Heart right ventricle (tissue), 16 donors: ENCODE data around the gene DAZAP1. TPM values are rescaled to one million over a fixed set of nuclear protein-coding genes. Genes with fewer than 3 reads are reported as not detected.

Source experiments
- ATAC-seq, 8 donors: fragments of 200-7000 bp; cut with Tn5 transposase; one replicate each; pipeline ENCODE4 v1.9.1; 2020; ENCODE audit warnings: mild to moderate bottlenecking in 8 of 8, moderate library complexity in 8 of 8, moderate number of reproducible peaks in 1 of 8
- DNase-seq, 2 donors: peaks; one replicate each; pipeline ENCODE4 v3.0.0-alpha.2; 2020
- H3K27ac ChIP-seq, 10 donors: fragments of 200-600 bp; sonication (generic) in 2 of 10; one replicate each; pipeline versions ENCODE4 v1.5.0 to v1.8.0; 2020 to 2022; ENCODE audit warnings: mild to moderate bottlenecking in 3 of 10
- H3K27me3 ChIP-seq, 7 donors: fragments of 200-600 bp; one replicate each; pipeline ENCODE4 v1.8.0; 2021 to 2022; ENCODE audit warnings: mild to moderate bottlenecking in 2 of 7
- H3K36me3 ChIP-seq, 9 donors: fragments of 200-600 bp; sonication (generic) in 1 of 9; one replicate each; pipeline versions ENCODE4 v1.5.0 to v1.8.0; 2020 to 2022; ENCODE audit warnings: mild to moderate bottlenecking in 2 of 9
- H3K4me1 ChIP-seq, 9 donors: fragments of 200-600 bp; sonication (generic) in 1 of 9; one replicate each; pipeline versions ENCODE4 v1.5.0 to v1.8.0; 2020 to 2022; ENCODE audit warnings: mild to moderate bottlenecking in 4 of 9
- H3K4me3 ChIP-seq, 10 donors: fragments of 200-600 bp; sonication (generic) in 2 of 10; one replicate each; pipeline versions ENCODE4 v1.5.0 to v1.8.0; 2020 to 2022; ENCODE audit warnings: mild to moderate bottlenecking in 7 of 10, moderate library complexity in 2 of 10
- H3K9me3 ChIP-seq, 11 donors: fragments of 200-600 bp in 10 of 11; sonication (generic) in 2 of 11; one replicate each; pipeline versions ENCODE4 v1.5.0 to v1.8.0; 2013 to 2022; ENCODE audit warnings: mild to moderate bottlenecking in 2 of 11, control low read depth in 1 of 11, moderate library complexity in 1 of 11
- CTCF ChIP-seq, 9 donors: fragments of 200-600 bp; sonication (generic) in 2 of 9; IDR thresholded peaks; one replicate each; pipeline versions ENCODE4 v1.5.0 to v1.8.0; 2021 to 2022; ENCODE audit warnings: antibody characterized with exemption in 9 of 9, mild to moderate bottlenecking in 5 of 9, moderate library complexity in 1 of 9
- WGBS, 2 donors: extraction: QIAGEN DNeasy Blood & Tissue Kit; methylation state at CpG; one replicate each; pipeline ENCODE4 v1.1.7; 2013; ENCODE audit warnings: inconsistent platforms in 1 of 2; 5-methylcytosine and 5-hydroxymethylcytosine counted together
- intact Hi-C, 10 donors: fragments of 100-400 bp; cut with DNase I; formaldehyde crosslinking; loops; one replicate each; pipeline versions ENCODE4 v1.11.1 to v1.14.2; 2022
- polyA plus RNA-seq, 2 donors: library from polyadenylated mRNA; stranded (reverse); fragments of 200-250 nt; gene quantifications; one replicate each; pipeline ENCODE4 v1.2.3, GENCODE V29; 2013
- total RNA-seq, 10 donors: library from RNA; stranded (reverse); fragmentation: NEBNext Ultra II Directional in 3 of 10; extraction: Animal tissue kit (Norgen Biotek cat#: 25700) in 3 of 10; gene quantifications; one replicate each; pipeline versions ENCODE4 v1.2.1 to v1.2.4, GENCODE V29; 2021 to 2023
- donor health status: Arrhythmogenic right ventricular cardiomyopathy.
- donor health status: ischemic (EF 13 %, LVEDD 7.1; RV severe dilation, severe dysfunction).
- donor health status: healthy with polysubstance abuse.
- donor health status: DM: no; HTN: yes; CAD: no.
- donor health status: DM: no; HTN: no; CAD: no.
- donor health status: ischemic (EF 25% LVEDD 6.9; RV normal size, moderate dysfunction).
- donor health status: ischemic (EF 25% LVEDD 5.7; RV mildly dilated, moderate dysfunction).
- donor health status: healthy.
- donor health status: DM: yes; HTN: yes; CAD: no.
- donor health status: Ischemic cardiomyopathy.
- donor health status: ischemic (EF 35%, LVEDD 5.7; RV mildly dilated, moderate dysfunction).
- donor health status: nonischemic (EF 11% LVEDD 7.7; RV severe dilation, severe dysfunction).
- donor health status: DM: yes; HTN: yes; CAD: no.
- donor health status: PGD.
- donor health status: ischemic (EF 29% LVEDD 5.4; RV normal size, mild dysfunction).
- donor health status: nonischemic (EF 23%, LVEDD 6.1; RV moderate dilation, normal function).

DAZAP1 gene
- total and polyA plus RNA-seq, 12 donors: 56.7 to 111 (median 79.5) TPM

GRCh38 chr19:1402411-1403070, 4.8 kb upstream of the DAZAP1 start:
- H3K9me3 ChIP-seq: no peaks in the 10 kb centered on the region
- intact Hi-C loops: loop anchor here in 3 of 10 donors (10.0 kb wide), 1 partner anchor 128 kb away; the partner anchor contains the start of gene FAM174C (in 3 of the 3)
- WGBS, 2 donors: 60 to 66% methylated on average over 25 of the region's 25 CpGs
- H3K4me1 ChIP-seq: peaks cover 8 to 40% (median 19%) of the 10 kb centered on the region in 9 donors
- no peak overlapping the region for H3K27ac ChIP-seq
- no peak for ATAC-seq
- no peak overlapping the region for H3K4me3 ChIP-seq
- TF ChIP-seq CTCF (IDR thresholded peaks at IDR 0.05): no peak
- no peak for DNase-seq
- H3K36me3 ChIP-seq: peaks cover 0 to 8% (median 0%) of the 10 kb centered on the region in 9 donors
- peaks cover 0 to 38% (median 0%) of the 10 kb centered on the region in 7 donors for H3K27me3 ChIP-seq

- WGBS, 2 donors: 0 to 1% methylated on average over 52 to 72 of the region's 72 CpGs
- no peaks in the 10 kb centered on the region for H3K9me3 ChIP-seq
- H3K4me1 ChIP-seq: peaks cover 28 to 61% (median 40%) of the 10 kb centered on the region in 9 donors
- peak in 6 of 9 donors; percentile 24 to 45 (median 36) for TF ChIP-seq CTCF (IDR thresholded peaks at IDR 0.05)
- peaks cover 0 to 10% (median 0%) of the 10 kb centered on the region in 9 donors for H3K36me3 ChIP-seq
- DNase-seq (peak; percentile 99 to 100), ATAC-seq (peak; percentile 87 to 94 (median 92))
- peaks cover 0 to 20% (median 0%) of the 10 kb centered on the region in 7 donors for H3K27me3 ChIP-seq
- H3K4me3 ChIP-seq: peak overlapping the region; percentile 12 to 99 (median 76)
- intact Hi-C loops: loop anchor here in 4 of 10 donors (2.0 to 10.0 kb wide), 2 partner anchors 24 to 132 kb away; partner anchors contain the start of genes FAM174C (in 3 of the 4) and NDUFS7 (in 1 of the 4)
- peak overlapping the region in 9 of 10 donors; percentile 68 to 98 (median 82) for H3K27ac ChIP-seq
Measured at GRCh38 chr19:1406774-1407527, 435 bp upstream of the DAZAP1 start.

- Histone ChIP-seq H3K27me3 (peaks cover 0 to 4% (median 0%) of the 10 kb centered on the region in 7 donors), H3K36me3 (peaks cover 0 to 24% (median 3%) of the 10 kb centered on the region in 9 donors), H3K27ac (peak overlapping the region; percentile 93 to 99 (median 98)), H3K4me3 (peak overlapping the region; percentile 68 to 100 (median 99)), H3K4me1 (peaks cover 41 to 66% (median 56%) of the 10 kb centered on the region in 9 donors), H3K9me3 (no peaks in the 10 kb centered on the region)
- WGBS, 2 donors: 0% methylated on average over 66 to 69 of the region's 69 CpGs
- peak in 7 of 8 donors; percentile 4 to 25 (median 10) for ATAC-seq
- DNase-seq: peak; percentile 44 to 60
- no peak for TF ChIP-seq CTCF (IDR thresholded peaks at IDR 0.05)
- intact Hi-C loops: loop anchor here in 3 of 10 donors (10.0 kb wide), 1 partner anchor 134 kb away; the partner anchor contains the start of gene FAM174C (in 3 of the 3)
Measured at GRCh38 chr19:1408300-1409203, 1.2 kb downstream of the DAZAP1 start.
